Left ventricle myocardium inferior (tissue), 1 donor: ENCODE data around the gene ZNF169. TPM values are rescaled to one million over a fixed set of nuclear protein-coding genes. Genes with fewer than 3 reads are reported as not detected.
"Not testable (repeated sequence)": the region's sequence is repeated elsewhere in the genome, so short reads cannot be mapped to it uniquely, and the experiment has no call there.

Source experiments
- DNase-seq: peaks from one replicate; pipeline ENCODE4 v3.0.0-alpha.2; 2020
- H3K27ac ChIP-seq: fragments of 200-600 bp; replicated peaks from 2 replicates; pipeline ENCODE4 v1.8.0; 2021
- H3K27me3 ChIP-seq: fragments of 200-600 bp; 2 replicates; pipeline ENCODE4 v1.8.0; 2021; ENCODE audit warnings: low read depth
- H3K36me3 ChIP-seq: fragments of 200-600 bp; 2 replicates; pipeline ENCODE4 v1.8.0; 2021
- H3K4me1 ChIP-seq: fragments of 200-600 bp; 2 replicates; pipeline ENCODE4 v1.8.0; 2021
- H3K4me3 ChIP-seq: fragments of 200-600 bp; 2 replicates; pipeline ENCODE4 v1.8.0; 2021; ENCODE audit warnings: mild to moderate bottlenecking, moderate library complexity
- H3K9me3 ChIP-seq: fragments of 200-600 bp; replicated peaks from 2 replicates; pipeline ENCODE4 v1.8.0; 2021
- CTCF ChIP-seq: fragments of 200-600 bp; IDR thresholded peaks from 2 replicates; pipeline ENCODE4 v1.8.0; 2021; ENCODE audit warnings: antibody characterized with exemption, mild to moderate bottlenecking, borderline replicate concordance
- intact Hi-C: fragments of 100-400 bp; cut with micrococcal nuclease; formaldehyde crosslinking; loops from one replicate; pipeline ENCODE4 v1.11.0; 2022
- total RNA-seq: library from RNA; stranded (reverse); fragmentation: NEBNext Ultra II Directional; extraction: Animal tissue kit (Norgen Biotek cat#: 25700); gene quantifications from one replicate; pipeline ENCODE4 v1.2.1, GENCODE V29; 2021
- donor health status: DM: no; HTN: yes; CAD: no; lungs with severe emphysema.

Gene ZNF169
- total RNA-seq, 1 donor from 2014 or later = 1.3 TPM

- H3K4me1 ChIP-seq = no peaks in the 10 kb centered on the region
Observed at GRCh38 chr9:94222870-94223269, 36.2 kb upstream of the ZNF169 start.

GRCh38 chr9:94225413-94225812 is 33.7 kb upstream of the ZNF169 start:
- H3K9me3 ChIP-seq = peaks cover 50% of the 10 kb centered on the region
- H3K27ac ChIP-seq, H3K4me3 ChIP-seq, intact Hi-C loops, H3K36me3 ChIP-seq, H3K27me3 ChIP-seq, H3K4me1 ChIP-seq, DNase-seq: not testable (repeated sequence)

More at GRCh38 chr9:94222870-94223269, 36.2 kb upstream of the ZNF169 start:
- DNase-seq = no peak
- Histone ChIP-seq H3K27me3 (no peaks in the 10 kb centered on the region), H3K4me3 (no peak overlapping the region), H3K36me3 (no peaks in the 10 kb centered on the region), H3K9me3 (peaks cover 28% of the 10 kb centered on the region), H3K27ac (no peak overlapping the region)
- no peak for TF ChIP-seq CTCF
- intact Hi-C loops = no loop called here

DNA sequence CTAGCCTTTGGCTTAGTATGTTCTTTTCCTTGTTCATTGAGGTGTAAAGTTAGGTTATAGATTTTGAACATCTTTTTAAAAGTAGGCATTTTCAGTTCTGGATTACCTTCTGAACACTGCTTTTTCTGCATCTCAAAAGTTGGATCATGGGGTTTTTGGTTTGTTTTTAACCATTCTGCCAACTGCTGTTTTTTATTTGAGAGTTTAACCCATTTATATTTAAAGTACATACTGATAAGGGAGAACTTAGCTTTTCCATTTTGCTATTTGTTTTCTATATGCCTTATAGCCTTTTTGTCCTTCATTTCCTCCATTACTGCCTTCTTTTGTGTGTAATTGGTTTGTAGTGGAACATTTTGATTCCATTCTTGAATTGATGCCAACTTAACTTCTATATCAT is 30.5 kb upstream of the ZNF169 start:
- intact Hi-C loops = no loop called here
- Histone ChIP-seq H3K27ac (no peak overlapping the region), H3K36me3 (no peaks in the 10 kb centered on the region), H3K4me3 (no peak overlapping the region), H3K9me3 (peaks cover 46% of the 10 kb centered on the region), H3K27me3 (no peaks in the 10 kb centered on the region), H3K4me1 (no peaks in the 10 kb centered on the region)
- TF ChIP-seq CTCF = no peak
- no peak for DNase-seq

GRCh38 chr9:94232428-94232827 is 26.7 kb upstream of the ZNF169 start:
- no peak overlapping the region for H3K27ac ChIP-seq
- no peak for DNase-seq
- H3K36me3 ChIP-seq = no peaks in the 10 kb centered on the region
- TF ChIP-seq CTCF = no peak
- H3K4me3 ChIP-seq = no peak overlapping the region
- H3K9me3 ChIP-seq = peaks cover 33% of the 10 kb centered on the region
- H3K27me3 ChIP-seq = no peaks in the 10 kb centered on the region
- no peaks in the 10 kb centered on the region for H3K4me1 ChIP-seq
- intact Hi-C loops = no loop called here

DNA sequence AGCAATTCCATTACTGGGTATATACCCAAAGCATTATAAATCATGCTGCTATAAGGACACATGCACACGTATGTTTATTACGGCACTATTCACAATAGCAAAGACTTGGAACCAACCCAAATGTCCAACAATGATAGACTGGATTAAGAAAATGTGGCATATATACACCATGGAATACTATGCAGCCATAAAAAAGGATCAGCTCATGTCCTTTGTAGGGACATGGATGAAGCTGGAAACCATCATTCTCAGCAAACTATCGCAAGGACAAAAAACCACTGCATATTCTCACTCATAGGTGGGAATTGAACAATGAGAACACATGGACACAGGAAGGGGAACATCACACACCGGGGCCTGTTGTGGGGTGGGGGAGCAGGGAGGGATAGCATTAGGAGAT is 18.0 kb upstream of the ZNF169 start:
- H3K4me3 ChIP-seq, H3K27me3 ChIP-seq, H3K36me3 ChIP-seq, H3K4me1 ChIP-seq, H3K27ac ChIP-seq, H3K9me3 ChIP-seq, DNase-seq, intact Hi-C loops: not testable (repeated sequence)

DNA sequence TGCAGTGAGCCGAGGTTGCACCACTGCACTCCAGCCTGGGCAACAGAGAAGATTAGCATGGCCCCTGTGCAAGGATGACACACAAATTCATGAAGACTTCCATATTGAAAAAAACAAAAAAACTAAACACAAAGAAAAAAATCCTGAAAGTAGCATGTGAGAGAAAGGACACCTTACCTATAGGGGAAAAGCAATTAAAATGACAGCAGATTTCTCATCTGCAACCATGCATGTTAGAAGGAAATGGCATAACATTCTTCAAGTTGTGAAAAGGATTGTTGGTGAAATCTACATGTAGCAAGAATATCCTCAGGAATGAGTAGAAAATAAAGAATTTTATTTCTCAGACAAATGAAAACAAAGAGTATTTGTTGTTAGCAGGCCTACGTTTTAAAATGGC is 13.4 kb upstream of the ZNF169 start:
- Histone ChIP-seq H3K27ac (no peak overlapping the region), H3K4me3 (no peak overlapping the region), H3K36me3 (no peaks in the 10 kb centered on the region), H3K27me3 (peaks cover 9% of the 10 kb centered on the region), H3K9me3 (peaks cover 3% of the 10 kb centered on the region), H3K4me1 (no peaks in the 10 kb centered on the region)
- TF ChIP-seq CTCF = no peak
- DNase-seq = no peak
- intact Hi-C loops = no loop called here

DNA sequence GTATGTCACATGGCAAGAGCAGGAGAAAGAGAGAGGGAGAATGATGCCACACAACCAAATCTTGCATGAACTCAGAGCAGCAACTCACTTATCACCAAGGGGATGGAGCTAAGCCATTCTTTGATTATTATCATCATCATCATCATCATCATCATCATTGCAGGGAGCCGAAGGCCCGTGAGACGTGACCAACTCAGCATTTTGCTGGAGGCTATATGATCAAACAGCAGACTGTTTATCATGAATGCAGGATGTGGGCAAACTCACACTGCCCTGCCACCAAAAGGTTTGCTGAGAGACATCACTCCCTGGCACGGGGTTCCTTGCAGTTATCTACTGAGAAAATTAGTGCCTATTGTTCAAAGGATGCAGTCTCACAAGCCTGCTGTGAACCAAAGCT is 8.6 kb upstream of the ZNF169 start:
- TF ChIP-seq CTCF = no peak
- H3K4me1 ChIP-seq = no peaks in the 10 kb centered on the region
- H3K36me3 ChIP-seq = no peaks in the 10 kb centered on the region
- no peak overlapping the region for H3K4me3 ChIP-seq
- intact Hi-C loops = no loop called here
- no peaks in the 10 kb centered on the region for H3K9me3 ChIP-seq
- H3K27ac ChIP-seq = no peak overlapping the region
- no peaks in the 10 kb centered on the region for H3K27me3 ChIP-seq
- DNase-seq = no peak
